GM04504 (cell line): Measurements from ENCODE around the gene C3orf18.
"Not testable (repeated sequence)": the region's sequence is repeated elsewhere in the genome, so short reads cannot be mapped to it uniquely, and the experiment has no call there.

ENCODE experiments used
- DNase-seq: peaks from one replicate; pipeline ENCODE4 v3.0.0-alpha.2; 2012; ENCODE audit warnings: low read depth

The C3orf18 gene

DNA sequence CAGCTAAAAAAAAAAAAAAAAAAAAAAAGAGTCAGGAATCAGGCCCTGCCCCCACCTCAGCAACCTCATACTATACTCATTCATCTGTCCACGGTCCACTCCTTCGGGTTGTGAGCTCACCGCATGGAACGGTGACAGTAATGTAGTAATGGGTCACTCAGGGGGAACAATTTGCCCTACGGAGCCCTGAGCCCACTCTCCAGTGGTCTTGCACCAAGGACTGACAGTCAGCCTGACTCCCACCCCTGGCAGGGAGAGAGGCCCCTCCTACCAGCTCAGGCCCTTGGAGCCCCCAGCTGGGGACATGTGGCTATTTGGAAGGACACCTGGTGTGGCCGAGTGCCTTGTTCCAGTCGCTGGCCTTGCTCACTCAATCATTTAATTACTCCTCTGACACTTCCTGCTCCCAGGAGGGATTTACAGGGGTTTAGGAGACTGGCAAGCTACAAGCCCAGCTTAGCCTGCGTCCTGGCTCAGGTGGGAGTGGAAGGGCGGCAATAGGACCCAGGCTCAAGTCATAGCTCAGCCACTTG, 44.2 kb downstream of the C3orf18 start:
- no peak for DNase-seq

DNA sequence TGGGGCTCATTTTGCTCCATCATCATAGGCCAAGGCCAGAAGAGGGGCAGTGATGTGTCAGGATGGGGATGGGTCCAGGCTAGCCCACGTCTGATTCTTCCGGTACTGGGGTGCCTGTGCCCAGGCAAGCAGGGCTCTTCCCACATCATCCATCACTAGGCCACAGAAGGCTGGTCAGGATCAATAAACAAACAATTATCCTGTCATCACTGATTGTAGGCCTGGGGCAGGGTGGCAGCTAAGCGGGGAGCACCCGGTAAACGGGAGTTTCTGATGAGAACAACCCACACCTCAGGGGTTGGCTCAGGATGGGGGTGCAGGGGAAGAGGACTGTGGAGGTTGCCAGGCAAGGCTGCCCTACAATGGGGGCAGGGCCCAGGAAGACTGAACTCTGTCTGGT, 46.0 kb downstream of the C3orf18 start:
- no peak for DNase-seq

DNA sequence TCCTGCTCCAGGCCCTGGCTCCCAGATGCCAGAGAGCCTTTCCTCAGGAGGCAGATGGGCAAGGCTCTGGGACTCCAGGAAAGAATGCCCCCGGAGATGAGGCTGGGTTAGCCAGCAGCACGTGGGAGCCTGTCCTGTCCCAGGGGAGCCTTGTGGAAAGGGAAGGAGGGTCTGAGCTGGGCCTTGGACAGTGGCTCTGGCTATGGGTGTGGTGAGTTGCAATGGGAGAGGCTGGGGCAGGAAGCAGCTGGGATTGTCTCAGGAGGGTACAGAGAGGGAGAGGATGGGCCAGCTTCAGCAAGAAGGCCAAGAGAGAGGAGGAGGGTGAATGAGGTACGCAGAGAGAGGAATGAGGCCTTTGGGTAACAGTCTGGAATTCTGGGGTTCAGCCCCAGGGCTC, 46.7 kb downstream of the C3orf18 start:
- no peak for DNase-seq

DNA sequence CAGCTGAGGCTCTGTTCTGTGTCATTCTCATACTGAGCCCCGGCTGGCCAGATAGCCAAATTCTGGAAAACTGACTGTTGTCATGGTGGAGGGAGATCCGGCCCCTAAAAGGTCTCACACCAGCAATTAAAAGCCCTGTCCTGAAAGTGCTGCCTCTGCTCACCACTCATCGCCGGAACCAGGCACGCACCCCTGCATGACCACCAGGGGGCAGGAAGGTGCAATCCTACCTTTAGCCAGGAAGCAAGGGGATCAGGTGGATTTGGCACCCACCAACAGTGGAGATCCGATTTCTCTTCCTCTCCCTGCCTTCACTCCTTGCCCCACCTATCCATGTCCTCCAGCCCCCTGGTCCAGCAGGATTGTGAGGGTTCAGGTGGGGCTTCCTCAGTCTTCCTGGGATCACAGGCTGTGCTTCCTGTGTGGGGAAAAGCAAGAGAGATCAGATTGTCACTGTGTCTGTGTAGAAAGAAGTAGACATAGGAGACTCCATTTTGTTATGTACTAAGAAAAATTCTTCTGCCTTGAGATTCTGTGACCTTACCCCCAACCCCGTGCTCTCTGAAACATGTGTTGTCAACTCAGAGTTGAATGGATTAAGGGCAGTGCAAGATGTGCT, 48.0 kb downstream of the C3orf18 start:
- DNase-seq = peak; percentile 6

DNA sequence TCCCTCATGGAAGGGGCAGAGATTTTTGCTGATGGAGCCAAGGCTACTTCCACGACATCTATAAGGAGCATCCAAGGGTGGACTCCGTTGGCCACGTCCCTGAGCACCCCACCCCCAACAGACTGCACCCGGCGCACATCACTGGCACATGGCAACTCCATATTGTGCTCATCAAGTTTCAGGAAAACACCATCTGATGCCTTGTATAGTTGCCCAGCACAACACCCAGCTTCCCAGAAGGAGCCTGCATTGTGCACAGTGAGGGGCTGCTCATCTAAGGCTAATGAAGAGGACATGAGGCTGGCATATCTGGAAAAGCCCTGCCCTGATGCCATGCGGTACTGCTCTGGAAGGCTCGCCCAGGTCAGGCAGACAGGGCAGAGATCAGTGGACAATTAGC, 49.1 kb downstream of the C3orf18 start:
- no peak for DNase-seq

DNA sequence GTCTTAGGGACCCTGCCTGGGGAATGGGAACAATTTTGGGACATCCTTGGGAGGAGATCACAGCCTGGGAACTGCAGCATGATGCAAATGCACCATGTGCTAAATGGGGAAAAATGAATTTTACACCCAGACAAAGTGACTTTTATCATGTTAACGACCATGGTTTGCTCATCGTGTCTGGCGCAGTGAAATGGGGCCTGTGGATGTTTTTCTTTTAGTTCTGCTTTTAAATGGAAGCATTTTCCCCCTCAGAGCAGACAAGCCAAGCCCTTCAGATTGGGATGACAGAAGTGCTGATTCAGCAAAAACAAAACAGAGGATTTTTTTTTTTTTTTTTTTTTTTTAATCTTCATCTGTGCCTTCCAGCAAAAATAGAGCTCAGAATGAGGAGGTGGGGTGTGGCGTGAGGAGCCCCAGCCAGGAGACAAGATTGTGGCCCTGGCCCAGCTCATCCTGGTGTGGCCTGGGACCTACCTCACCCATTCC, 49.8 kb downstream of the C3orf18 start:
- DNase-seq = no peak

DNA sequence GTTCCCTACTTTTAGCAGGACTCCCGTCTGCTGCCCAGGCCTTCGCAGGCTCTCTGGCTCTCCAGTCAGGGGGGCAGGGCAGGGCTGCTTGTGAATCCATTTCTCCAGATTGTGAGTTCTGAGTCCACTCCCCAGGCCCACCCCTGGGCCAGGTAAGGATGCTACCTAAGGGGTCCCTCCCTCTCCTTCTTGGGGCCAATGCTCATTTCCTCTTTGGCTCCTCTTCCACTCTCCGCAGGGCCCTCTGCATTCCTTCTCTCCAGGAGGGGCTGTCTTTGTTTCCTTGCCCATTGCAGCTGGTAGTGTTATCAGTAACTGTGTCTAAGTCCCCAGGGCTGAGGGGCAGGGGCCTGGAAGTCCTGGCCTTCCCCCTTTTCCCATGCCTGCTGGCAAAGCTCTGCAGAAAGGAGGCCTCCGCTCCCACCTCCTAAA, 51.1 kb downstream of the C3orf18 start:
- no peak for DNase-seq

DNA sequence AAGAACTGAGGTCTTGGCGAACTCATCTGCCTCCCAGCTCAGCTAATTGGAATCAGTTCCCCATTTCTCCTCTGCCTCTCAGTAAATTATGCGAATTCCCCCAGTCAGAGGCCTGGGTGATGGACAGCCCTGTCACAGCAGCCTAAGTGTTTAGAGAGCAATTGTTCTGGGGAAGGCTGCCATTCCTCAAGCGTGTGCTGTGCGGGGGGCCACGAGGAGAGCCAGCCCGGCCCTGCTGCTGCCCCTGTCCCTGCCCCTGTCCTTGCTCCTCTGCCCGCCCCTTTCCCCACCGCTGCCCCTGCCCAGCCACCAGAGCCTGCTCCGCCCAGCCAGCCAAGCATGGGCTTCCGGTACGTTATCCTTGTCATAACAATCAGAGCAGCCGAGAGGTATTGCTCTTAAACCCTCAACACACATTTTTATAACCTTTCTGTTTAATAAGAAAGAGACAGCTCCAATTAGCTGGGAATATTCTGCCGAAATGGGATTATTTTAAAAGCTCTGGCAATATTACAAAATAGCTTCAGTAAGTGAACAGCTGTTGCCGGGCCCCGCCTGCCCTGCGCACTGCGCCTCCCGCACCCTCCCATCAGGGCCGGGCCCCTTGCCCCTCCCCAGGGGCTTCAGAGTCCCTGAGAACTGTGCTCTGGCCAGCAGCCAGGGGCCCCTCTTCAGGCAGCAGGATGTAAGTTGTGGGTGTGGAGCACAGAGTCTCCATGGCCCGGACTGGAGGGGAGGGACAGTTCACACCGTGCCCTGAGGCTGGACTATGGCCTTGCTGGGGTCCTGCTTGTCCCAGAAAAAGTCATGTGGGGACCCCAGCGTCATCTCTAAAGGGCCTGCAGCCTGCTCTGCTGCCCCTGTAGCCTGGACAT, 51.7 kb downstream of the C3orf18 start:
- no peak for DNase-seq

DNA sequence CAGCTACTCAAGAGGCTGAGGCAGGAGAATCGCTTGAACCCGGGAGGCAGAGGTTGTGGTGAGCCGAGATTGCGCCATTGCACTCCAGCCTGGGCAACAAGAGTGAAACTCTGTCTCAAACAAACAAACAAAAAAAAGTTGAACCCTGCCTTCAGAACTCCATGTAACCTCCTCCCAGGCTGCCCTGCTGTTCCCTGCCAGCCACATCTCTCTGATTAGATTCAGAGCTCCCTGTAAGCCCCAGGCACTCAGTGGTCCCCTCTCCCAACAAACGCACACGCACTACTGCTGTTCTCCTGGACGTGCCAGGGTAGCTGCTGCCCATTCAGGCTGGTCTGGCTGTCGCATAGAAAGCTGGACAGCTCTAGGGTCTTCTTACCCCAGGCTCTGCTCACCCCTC, 54.6 kb downstream of the C3orf18 start:
- not testable (repeated sequence) for DNase-seq

DNA sequence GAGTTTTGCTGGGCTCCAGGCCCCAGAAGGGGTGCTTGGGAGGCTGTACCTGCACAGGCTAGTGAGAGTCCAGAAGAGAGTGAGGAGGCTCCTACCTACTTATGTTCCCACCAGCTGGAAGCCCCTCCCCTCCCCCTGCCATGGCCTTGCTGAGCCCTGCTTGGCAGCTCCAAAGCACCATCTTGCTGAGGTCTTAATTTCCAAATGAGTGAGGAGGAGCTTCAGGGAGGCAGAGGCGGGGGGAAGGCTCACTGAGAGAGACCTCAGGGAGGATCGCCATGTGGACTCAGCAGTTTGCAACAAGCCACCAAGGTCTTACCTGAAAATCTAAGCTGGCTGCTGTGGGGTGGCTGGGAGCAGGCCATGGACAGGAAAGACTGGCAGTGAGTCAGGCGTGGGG, 55.4 kb downstream of the C3orf18 start:
- no peak for DNase-seq

DNA sequence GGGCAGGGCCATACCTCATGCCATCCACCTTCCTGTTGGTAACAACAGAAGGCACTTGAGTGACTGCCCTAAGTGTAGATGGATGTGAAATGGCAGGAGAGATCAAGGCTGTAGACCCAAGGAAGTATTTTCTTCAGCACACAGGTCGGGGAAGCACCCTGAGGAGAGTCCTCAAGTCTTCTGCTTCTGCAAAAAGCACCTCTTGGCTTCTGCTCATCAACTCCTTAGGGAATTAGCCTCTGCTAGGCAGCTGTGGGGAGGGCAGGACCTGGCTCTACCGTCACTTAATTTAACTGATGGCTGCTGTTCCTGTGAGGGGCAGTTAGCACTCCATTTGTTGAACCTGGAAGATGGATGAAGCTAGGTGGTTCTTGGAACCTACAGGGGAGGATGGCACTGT, 57.2 kb downstream of the C3orf18 start:
- DNase-seq = no peak

DNA sequence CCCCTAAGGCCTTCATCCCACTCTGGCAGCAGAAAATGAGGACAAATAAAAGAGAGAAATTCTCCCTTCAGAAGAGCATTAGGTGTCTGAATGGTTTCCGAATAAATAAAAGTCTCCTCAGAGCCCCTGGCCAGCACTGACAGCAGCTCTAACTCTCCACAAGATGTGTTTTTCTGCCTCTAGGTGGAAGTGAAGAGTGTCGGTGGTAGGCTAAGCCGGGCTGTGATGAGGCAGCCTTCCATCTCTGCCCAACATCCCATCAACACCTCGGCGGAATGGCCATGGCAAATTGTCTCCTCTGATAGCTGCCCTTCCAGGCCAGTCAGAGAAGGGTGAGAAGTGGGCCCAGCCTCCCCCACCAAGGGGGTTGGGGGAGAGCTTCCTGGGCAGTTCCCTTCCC, 57.8 kb downstream of the C3orf18 start:
- DNase-seq = no peak

DNA sequence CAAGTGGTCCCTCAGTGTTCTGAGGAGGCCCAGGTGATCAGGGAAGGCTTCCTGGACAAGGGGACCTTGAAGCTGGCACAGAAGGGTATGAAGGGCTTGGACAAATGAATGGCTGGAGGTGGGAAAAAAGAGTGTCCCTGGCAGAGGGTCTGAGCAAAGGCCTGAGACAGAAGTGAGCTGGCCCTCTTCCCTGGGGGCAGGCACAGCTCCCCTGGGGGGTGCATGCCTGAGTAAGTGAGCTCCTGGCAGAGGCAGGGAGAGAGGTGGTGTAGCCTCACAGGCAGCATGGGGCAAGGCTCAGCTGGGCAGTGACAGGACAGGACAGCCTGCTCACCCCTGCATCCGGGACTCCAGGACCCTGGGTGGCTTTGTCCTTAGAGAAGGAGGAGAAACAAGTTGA, 58.7 kb downstream of the C3orf18 start:
- DNase-seq = no peak
